ENCODE results near the gene MYRFL.

GRCh38 chr12:69897744-69898143 is 72.7 kb downstream of the MYRFL start:
- TF ChIP-seq CTCF (IDR thresholded peaks at IDR 0.05) (no peak), POLR2A (IDR thresholded peaks at IDR 0.05) (no peak)

Measured in lower leg skin (tissue), 3 donors.